Adipocyte (in vitro differentiated cells): Measurements from ENCODE around the gene OCA2.

Source experiments
- DNase-seq: peaks from one replicate; pipeline ENCODE4 v3.0.0-alpha.2; 2015; ENCODE audit warnings: low read depth
- H3K27me3 ChIP-seq: replicated peaks from 2 replicates; pipeline ENCODE4 v1.7.0; 2013; ENCODE audit warnings: mild to moderate bottlenecking, low read length, moderate library complexity; ENCODE audit not compliant: control insufficient read depth, insufficient read depth
- H3K36me3 ChIP-seq: 2 replicates; pipeline ENCODE4 v1.7.0; 2013; ENCODE audit warnings: low read length, mild to moderate bottlenecking, moderate library complexity; ENCODE audit not compliant: control insufficient read depth, insufficient read depth, severe bottlenecking
- H3K4me1 ChIP-seq: 2 replicates; pipeline ENCODE4 v1.7.0; 2013; ENCODE audit warnings: mild to moderate bottlenecking, low read length, moderate library complexity; ENCODE audit not compliant: control insufficient read depth, insufficient read depth
- H3K4me3 ChIP-seq: 2 replicates; pipeline ENCODE4 v1.7.0; 2013; ENCODE audit warnings: mild to moderate bottlenecking, low read length, moderate library complexity
- H3K9ac ChIP-seq: 2 replicates; pipeline ENCODE4 v1.7.0; 2013; ENCODE audit warnings: mild to moderate bottlenecking, low read length, moderate library complexity
- H3K9me3 ChIP-seq: 2 replicates; pipeline ENCODE4 v1.7.0; 2013; ENCODE audit warnings: mild to moderate bottlenecking, low read length, moderate library complexity; ENCODE audit not compliant: control insufficient read depth

Gene OCA2

DNA sequence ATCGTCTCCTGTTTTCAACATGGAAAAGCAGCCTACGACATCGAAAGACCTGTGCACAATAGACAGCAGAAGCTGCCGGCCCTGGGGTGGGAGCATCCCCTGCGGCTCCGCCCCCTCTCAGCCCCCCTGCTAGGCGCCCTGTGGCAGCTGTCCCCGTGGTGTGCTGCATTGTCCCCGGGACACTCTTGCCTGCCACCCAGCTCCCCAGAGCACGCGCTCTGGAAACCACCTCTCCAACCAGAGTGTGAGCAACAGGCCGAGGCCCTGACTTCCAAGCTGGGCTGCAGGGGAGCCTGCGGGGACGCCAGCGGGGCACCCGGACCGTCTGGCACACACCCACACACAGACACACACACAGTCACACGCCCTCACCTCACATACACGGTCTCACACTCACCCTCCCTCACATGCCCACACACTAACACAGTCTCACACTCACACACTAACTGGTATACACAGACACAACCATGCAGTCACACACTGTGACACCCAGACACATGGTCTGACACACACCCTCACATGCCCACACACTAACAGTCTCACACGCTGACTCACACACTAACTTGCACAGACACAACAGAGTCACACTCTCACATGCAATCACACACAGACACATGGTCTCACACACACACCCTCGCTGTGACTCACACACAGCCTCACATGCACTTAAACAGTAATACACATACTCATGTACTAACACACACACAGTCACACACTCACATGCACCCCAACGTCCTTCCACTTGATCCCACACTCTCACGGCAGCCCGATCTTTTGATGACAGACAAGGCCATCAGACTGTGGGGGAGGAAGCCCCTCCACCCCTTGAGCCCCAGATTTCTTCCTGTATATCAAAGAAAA lies 94.7 kb downstream of the OCA2 start:
- peaks cover 14% of the 10 kb centered on the region for H3K4me1 ChIP-seq
- no peaks in the 10 kb centered on the region for H3K27me3 ChIP-seq
- no peak overlapping the region for H3K9ac ChIP-seq
- no peaks in the 10 kb centered on the region for H3K36me3 ChIP-seq
- DNase-seq: no peak
- no peak overlapping the region for H3K4me3 ChIP-seq
- no peaks in the 10 kb centered on the region for H3K9me3 ChIP-seq

DNA sequence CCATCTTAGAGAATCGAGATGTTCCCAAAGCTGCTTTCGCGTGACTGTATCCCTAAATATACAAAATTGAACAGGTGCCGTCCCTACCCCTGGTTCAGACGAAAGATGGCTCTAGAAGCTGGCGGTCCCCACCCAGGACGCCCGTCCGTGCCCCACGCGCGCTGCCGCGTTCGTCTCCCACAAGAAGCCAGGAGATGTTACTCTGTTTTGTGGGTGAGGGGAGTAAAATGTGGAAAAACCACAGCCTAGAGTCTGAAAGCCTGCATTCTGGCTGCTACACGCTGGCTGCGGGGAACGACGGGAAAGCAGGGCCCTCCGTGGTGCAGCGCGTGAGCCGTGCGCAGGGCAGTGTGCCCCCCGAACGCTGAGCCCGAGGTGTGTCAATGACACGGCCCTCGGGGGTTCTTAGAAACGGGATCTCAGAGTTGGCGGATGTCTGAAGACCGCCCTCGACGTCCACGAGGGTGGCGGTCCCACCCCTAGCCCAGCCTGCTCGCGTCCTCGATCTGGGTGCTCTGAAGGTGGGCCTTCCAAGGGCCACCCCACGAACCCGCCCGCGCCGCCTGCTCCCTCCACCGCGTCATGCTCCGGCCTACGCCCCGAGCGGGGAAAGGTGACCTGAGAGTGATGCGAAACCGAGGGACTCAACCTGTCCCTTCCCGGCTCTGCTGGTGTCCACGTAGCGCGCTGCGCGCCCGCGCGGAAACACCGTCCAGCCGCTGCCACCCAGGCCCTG lies 95.6 kb downstream of the OCA2 start:
- Histone ChIP-seq H3K36me3 (no peaks in the 10 kb centered on the region), H3K27me3 (no peaks in the 10 kb centered on the region), H3K9me3 (no peaks in the 10 kb centered on the region), H3K4me1 (peaks cover 14% of the 10 kb centered on the region), H3K4me3 (no peak overlapping the region), H3K9ac (no peak overlapping the region)
- DNase-seq: no peak

GRCh38 chr15:28002867-28003266 lies 96.2 kb downstream of the OCA2 start:
- no peak overlapping the region for H3K9ac ChIP-seq
- no peak overlapping the region for H3K4me3 ChIP-seq
- H3K4me1 ChIP-seq: peaks cover 14% of the 10 kb centered on the region
- DNase-seq: no peak
- H3K36me3 ChIP-seq: no peaks in the 10 kb centered on the region
- H3K9me3 ChIP-seq: no peaks in the 10 kb centered on the region
- H3K27me3 ChIP-seq: no peaks in the 10 kb centered on the region

DNA sequence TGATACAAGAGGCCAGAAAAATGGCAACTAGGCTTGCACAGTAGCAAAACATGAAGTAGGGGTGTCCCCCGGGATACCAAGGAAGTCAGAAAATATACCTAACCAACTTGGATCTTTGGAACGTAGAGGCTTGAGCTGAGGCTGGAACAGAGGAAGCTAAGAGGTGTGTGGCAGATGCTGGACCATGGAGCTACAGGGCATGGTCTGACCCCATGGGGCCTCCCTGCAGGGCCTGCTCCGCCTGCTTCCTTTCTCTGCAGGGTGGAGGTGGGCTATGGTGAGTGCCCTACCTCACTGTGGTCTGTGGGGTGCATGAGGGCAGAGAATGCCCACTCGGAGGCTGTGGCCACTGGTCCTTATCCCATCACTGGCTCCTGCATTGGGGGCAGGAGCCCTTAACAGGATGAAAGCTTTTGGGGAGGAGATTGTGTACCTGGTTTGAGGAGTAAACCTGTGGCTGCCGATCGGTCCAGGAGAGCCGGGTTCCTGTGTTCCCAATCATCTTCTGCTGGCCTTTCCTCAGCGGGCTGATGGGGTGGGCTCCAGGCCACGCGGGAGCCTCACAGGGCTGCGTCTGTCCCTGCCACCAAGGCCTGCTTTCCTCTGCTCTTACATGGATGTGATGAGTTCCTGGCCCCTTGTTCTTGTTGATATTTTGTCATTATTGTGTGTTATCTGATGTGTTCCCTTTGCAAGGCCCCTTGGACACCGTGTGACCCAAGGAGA lies 96.8 kb downstream of the OCA2 start:
- H3K36me3 ChIP-seq: no peaks in the 10 kb centered on the region
- H3K27me3 ChIP-seq: no peaks in the 10 kb centered on the region
- peaks cover 14% of the 10 kb centered on the region for H3K4me1 ChIP-seq
- DNase-seq: no peak
- no peak overlapping the region for H3K4me3 ChIP-seq
- H3K9me3 ChIP-seq: no peaks in the 10 kb centered on the region
- H3K9ac ChIP-seq: no peak overlapping the region

- no peak overlapping the region for H3K4me3 ChIP-seq
- H3K9ac ChIP-seq: no peak overlapping the region
- no peaks in the 10 kb centered on the region for H3K36me3 ChIP-seq
- no peaks in the 10 kb centered on the region for H3K27me3 ChIP-seq
- no peak for DNase-seq
- H3K4me1 ChIP-seq: peaks cover 8% of the 10 kb centered on the region
- H3K9me3 ChIP-seq: no peaks in the 10 kb centered on the region
These were observed 97.5 kb downstream of the OCA2 start for GRCh38 chr15:28001641-28002040.

GRCh38 chr15:27993996-27994780 lies 104.9 kb downstream of the OCA2 start:
- no peaks in the 10 kb centered on the region for H3K36me3 ChIP-seq
- H3K9ac ChIP-seq: no peak overlapping the region
- no peaks in the 10 kb centered on the region for H3K27me3 ChIP-seq
- H3K4me3 ChIP-seq: no peak overlapping the region
- H3K9me3 ChIP-seq: no peaks in the 10 kb centered on the region
- H3K4me1 ChIP-seq: no peaks in the 10 kb centered on the region
- DNase-seq: no peak

GRCh38 chr15:27993544-27993943 lies 105.6 kb downstream of the OCA2 start:
- Histone ChIP-seq H3K4me3 (no peak overlapping the region), H3K9ac (no peak overlapping the region), H3K4me1 (no peaks in the 10 kb centered on the region), H3K9me3 (no peaks in the 10 kb centered on the region), H3K36me3 (no peaks in the 10 kb centered on the region), H3K27me3 (no peaks in the 10 kb centered on the region)
- DNase-seq: no peak

- DNase-seq: no peak
- Histone ChIP-seq H3K36me3 (no peaks in the 10 kb centered on the region), H3K27me3 (no peaks in the 10 kb centered on the region), H3K9ac (no peak overlapping the region), H3K9me3 (no peaks in the 10 kb centered on the region), H3K4me3 (no peak overlapping the region), H3K4me1 (no peaks in the 10 kb centered on the region)
These were observed 108.3 kb downstream of the OCA2 start for GRCh38 chr15:27990521-27991515.

GRCh38 chr15:27989838-27990237 lies 109.3 kb downstream of the OCA2 start:
- Histone ChIP-seq H3K27me3 (no peaks in the 10 kb centered on the region), H3K4me3 (no peak overlapping the region), H3K9ac (no peak overlapping the region), H3K9me3 (no peaks in the 10 kb centered on the region), H3K4me1 (no peaks in the 10 kb centered on the region), H3K36me3 (no peaks in the 10 kb centered on the region)
- no peak for DNase-seq

DNA sequence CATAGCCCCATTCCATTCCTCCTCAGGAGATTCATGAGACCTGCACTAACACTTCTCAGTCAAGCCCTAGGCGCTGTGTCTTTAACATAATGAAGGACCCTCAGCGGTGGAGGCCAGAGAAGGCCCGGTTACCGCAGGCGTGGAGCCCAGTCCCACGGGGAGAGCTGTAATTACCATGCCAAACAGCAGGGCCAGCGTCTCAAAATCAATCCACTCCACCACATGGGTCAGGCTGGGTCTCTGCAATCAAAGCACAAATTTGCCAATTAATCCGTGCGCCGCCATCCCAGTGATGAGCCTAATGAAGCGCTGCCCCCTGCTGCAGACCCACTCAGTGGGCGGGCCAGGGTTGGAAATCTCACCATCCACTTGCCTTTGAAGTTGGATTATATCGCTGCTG lies 109.7 kb downstream of the OCA2 start:
- Histone ChIP-seq H3K4me1 (no peaks in the 10 kb centered on the region), H3K9me3 (no peaks in the 10 kb centered on the region), H3K9ac (no peak overlapping the region), H3K27me3 (no peaks in the 10 kb centered on the region), H3K36me3 (no peaks in the 10 kb centered on the region), H3K4me3 (no peak overlapping the region)
- no peak for DNase-seq
